IPS DF 19.7 (cell line): ENCODE data around the gene FDX1.

Experiments used
- DNase-seq: peaks from one replicate; pipeline ENCODE4 v3.0.0-alpha.2; 2013; ENCODE audit warnings: low read depth, low spot score

FDX1 gene

DNA sequence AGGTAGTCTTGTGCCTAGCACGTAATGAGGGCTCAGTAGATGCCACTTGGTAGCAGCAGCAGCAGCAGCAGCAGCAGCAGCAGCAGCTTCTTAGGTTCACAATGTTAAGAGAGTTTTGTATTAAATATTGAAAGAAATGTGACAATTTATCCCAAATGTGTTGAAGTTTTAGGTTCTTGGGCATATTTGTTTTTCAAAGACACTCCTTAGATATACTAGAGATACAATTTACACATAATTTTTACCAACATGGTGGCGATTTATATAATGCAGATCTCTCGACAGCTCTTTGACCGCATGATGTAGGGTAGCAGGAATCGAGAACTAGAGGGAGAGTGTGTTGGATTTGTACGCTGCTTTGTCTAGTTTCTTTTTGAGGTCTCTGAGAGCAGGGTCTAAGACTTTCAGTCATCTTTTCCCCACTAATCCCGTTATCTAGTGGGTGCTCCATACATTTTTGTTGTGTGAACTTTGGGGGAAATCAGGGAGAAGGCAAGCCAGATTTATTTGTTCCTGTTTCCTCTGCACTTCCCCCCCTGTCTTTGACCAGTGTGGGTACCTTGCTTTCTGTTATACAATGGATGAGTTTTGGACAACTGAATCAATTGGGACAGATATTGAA is 1.4 kb downstream of the FDX1 start:
- DNase-seq: no peak

DNA sequence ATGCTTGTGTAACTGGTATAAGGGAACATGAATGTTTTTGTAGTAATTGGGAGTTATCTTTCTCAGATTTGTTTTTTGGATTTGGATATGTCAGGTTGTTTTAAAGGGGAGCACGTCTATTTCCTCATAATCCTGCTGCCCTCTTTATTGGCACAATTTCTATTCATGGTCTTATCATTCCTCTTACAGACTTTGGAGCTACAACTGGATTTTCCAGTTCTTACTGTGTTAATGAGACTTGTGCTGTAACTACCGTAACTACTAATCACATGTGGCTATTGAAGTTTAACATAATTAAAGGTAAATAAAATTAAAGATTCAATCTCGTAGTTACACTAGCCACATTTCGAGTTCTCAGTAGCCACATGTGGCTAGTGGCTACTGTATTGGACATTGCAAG is 1.9 kb downstream of the FDX1 start:
- no peak for DNase-seq

DNA sequence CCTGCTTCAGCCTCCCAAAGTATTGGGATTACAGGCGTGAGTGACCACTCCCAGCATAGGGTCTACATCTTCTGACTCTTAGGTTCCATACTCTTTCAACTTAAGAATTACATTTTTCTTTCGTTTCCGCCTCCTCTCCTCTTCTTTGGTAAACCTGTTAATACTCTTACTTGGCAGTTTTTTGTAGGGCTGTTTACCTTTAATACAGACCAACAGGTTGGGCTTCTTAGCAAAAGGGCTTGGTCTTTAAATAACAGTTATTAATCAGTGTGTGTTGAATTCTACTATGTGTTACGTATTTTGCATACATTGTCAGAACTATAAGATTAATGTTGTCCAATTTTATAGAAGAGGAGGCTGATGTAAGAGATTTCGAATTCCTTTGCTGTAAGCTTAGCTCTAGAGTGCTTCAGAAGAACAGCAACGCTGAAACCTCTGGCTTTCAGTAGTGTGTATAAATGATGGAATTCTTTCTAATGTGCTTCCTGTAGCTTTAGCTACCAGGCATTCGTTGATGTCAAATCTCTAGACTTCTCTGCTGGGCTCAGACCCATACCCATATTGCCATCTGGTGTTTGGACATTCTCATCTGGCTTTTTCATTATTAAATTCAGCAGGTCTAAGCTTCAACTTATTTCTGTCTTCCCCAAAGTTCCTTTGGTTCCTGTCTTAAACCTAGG is 3.1 kb downstream of the FDX1 start:
- DNase-seq: no peak

DNA sequence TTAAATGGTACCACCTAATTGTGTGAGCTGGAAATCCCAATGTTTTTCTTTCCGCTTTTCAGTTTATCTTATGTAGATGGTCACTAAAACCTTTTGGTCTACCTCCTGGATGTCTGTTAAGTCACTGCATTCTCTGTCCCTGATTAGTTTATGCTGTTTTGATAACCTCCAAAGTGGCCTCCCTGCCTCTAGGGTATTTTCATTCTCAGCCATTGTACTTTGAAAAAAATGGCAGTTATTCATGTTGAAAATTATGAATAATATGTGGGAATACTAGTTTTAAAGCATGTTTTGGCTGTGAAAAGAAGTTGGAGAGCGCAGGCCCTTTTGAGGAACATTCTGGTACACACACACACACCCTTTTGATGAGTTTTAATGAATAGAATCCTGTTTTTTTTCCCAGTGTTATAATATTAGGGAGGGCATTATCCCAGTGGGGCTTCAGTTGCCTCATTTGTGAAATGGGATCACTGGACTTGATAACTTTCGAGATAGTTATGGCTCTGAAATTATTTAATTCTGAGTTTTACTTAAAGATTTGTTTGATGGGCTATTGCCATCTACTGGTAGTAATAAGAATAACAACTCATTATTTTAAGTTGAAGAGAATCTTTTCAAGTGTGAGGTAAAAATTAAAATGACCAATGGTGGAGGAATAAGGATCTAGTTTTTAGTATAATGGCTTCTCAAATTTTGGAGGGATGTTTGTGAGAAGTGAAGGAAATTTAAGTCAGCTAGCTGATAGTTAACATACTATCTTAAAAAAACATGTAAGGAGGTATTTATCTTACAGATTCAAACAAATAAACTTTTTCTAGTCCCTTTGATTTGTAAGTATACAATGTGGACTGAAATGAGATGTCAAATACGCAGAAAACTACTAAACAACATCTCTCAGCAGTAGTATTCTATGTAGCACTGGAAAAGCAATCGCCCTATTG is 3.9 kb downstream of the FDX1 start:
- DNase-seq: no peak

DNA sequence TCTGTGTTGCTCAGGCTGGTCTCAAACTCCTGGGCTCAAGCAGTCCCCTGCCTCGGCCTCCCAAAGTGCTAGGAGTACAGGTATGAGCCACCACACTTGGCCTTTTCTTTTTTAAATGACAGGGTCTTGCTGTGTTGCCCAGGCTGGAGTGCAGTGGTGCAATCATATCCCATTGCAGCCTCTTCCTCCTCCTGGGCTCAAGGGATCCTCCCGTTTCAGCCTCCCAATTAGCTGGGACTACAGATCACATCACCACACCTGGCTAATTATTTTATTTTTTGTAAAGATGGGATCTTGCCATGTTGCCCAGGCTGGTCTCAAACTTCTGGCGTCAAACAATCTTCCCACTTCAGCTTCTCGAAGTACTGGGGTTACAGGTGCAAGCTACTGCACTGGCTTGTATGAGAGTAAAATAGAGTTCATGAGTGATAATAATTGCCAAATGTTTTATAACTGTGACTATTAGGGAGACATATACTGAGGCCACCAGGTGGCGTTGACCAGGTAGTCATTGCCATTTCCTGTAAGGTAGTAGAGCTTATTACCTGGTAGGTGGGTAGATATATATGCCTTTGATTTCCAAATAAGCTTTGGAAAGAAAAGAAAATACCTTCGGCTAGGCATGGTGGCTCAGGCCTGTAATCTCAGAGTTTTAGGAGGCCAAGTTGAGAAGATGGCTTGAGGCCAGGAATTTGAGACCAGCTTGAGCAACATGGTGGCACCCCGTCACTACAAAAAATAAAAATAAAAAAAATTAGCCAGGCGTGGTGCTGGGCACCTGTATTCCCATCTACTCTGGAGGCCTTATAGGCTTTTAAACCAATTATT is 5.4 kb downstream of the FDX1 start:
- no peak for DNase-seq

DNA sequence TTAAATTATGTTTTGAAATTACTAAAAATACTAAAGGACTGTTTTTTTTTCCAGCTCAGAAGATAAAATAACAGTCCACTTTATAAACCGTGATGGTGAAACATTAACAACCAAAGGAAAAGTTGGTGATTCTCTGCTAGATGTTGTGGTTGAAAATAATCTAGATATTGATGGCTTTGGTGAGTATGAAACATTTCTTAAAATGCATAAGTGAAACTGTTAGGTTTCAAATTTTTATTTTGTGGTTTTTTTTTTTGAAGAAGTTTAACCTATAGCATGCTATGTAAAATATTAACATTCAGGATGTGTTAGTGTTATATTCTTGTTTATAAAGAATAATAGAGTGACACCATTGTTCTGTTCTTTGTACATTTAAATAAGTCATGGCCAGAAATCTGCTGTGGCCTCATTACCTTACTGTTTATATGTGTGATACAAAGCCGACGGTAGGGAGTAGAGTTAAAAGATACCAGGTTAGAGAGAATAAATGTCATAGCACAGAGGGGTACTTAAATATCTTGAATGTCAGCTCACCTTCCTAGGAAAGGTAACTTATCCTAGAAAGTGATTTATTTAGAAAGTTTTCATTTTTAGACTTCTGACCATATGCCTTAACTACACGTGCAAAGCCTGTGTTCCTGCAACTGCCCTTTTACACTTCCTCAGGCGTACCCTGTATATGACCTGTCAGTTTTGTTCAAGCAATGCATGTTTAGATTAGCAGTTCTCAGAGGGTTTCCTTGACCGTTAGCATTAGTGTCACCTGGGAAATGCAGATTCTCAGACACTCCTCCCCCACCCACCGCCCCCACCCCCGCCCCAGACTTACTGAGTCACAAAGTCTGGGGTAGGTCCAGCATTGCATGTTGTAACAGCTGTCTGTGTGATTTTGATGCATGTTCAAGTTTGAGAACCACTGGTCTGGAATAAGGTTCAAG is 6.3 kb downstream of the FDX1 start:
- no peak for DNase-seq

DNA sequence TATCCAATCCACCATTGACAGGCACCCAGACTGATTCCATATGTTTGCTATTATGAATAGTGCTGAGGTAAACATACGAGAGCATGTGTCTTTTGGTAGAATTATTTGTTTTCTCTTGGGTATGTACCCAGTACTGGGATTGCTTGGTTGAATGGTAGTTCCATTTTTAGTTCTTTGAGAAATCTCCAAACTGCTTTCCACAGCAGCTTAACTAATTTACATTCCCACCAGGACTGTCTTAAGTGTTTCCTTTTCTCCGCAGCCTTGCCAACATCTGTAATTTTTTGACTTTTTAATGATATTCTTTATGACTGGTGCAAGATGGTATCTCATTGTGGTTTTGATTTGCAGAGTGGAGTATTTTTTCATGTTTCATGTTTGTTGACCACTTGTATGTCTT is 8.3 kb downstream of the FDX1 start:
- no peak for DNase-seq

DNA sequence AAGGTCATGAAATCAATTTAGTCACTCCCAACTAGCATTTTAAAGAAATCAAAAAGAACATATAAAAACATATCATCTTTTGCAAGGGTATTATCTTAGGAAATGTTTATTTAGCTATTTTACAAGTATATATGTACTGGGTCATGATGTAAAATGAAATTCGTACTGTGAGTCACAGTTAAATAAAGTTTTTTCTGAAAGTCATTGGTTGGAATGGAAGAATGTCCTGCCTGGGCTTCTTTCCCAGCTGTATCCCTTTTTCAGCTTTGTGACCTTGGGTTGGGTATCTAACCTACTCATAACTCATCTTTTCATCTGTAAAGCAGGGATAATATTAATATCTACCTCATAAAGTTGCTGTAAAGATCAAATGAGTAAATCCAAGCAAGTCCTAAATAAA is 15.7 kb downstream of the FDX1 start:
- no peak for DNase-seq

DNA sequence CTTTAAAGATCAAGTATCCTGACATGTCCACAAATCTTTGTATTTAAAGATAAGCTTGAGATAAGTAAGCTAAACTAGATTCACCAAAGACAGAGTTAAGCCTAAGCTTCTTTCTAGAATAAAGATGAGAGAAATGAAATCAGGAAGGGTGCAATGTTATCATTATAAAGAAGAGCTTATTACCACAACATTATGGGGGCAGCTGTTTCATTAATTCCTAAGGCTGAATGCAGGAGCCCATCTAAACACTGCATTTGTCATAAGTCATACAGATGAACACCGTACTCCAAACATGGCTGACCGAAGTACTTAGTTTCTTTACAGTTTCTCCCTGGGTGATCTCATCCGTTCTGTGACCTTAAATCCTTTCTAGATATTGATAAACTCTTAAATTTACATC is 16.3 kb downstream of the FDX1 start:
- DNase-seq: no peak

DNA sequence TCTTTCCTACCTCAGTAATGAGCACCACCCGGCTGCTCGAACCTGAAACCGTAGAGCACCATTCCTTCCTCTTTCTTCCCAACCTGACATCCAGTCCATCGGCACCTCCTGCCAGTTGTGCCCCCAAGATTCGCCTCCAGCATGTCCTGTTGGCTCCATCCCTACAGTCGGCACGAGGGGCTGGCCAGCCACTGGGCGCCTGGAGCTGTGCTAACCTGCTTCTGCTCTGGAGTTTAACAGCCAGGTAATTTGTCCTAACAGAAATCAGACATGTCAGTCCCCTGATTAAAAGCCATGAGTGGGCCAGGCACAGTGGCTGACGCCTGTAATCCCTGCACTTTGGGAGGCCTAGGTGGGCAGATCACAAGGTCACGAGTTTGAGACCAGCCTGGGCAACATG is 16.8 kb downstream of the FDX1 start:
- no peak for DNase-seq

DNA sequence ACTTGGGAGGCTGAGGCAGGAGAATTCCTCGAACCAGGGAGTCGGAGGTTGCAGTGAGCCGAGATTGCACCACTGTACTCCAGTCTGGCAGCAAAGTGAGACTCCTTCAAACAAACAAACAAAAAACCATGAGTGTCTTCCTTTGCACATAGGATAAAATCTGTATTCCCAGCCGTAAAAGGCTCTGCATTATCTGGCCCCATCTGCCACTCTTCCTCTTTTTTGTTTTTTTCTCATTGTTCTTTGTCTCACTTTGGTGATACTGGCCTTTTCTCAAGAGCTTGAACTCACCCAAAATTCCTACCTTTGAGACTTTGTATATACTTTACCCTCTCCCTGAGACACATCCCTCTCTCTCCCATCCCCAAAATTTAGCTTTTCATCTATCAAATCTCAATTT is 17.6 kb downstream of the FDX1 start:
- no peak for DNase-seq

DNA sequence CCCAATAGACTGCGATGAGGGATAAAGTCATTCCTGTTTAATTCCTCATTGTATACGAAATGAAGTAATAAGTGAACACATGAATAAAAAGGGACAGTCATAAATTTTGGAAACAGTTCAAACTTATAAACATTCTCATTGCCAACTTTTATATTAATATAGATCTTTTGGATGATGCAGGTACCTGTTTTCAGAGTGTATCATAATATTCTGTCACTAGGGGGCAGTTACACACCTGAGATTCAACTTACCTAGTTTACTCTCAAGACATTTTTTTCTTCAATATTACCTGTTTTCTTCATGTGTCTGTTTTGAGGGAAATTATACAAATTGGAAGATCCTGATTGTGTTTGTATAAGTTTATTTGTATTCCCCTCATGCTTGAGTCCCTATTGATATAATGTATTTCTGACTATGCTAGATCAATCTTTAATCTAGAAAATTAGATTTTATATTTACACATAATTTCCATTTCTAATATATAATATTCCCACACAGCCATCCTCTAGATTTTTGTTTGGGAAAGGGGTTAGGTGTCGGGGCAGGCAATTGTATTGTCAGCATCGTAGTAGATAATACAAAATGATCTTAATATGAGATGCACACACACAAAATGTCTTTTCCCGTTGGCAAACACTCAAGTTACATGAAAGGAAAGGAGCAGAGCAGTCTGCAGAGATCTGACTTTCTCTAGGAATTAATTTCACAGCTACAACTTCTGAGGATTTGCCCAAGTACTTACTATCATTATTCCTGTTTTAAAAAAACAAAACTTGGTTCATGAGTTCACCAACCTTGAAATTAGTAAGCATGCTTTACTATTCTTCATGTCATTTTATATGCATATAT is 18.4 kb downstream of the FDX1 start:
- no peak for DNase-seq

DNA sequence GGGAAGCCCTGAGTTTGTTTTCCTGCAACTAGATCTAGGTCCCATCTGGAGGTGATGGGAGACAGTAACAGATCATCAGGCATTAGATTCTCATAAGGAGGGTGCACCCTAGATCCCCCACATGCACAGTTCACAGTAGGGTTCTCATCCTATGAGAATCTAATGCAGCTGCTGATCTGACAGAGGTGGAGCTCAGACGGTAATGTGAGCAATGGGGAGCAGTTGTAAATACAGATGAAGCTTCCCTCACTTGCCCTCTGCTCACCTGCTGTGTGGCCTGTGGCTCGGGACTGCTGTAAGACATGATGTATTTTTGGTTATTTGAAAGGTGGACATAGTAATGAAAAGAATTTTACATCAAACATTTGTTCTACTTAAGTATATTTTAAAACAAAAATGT is 20.5 kb downstream of the FDX1 start:
- no peak for DNase-seq

DNA sequence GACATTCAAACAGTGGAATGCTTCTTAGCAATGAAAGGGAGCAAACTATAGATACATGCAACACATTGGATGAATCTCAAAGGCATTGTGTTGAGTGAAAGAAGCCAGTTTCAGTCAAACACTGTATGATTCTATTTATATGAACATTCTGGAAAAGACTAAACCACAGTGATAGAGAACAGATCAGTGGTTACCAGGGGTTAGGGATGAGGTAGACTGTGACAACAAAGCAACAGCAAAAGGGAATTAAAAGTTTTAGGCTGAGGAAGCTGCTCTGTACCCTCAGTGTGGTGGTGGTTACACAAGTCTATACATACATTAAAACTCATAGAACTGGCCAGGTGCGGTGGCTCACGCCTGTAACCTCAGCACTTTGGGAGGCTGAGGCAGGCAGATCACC is 23.0 kb downstream of the FDX1 start:
- DNase-seq: no peak

DNA sequence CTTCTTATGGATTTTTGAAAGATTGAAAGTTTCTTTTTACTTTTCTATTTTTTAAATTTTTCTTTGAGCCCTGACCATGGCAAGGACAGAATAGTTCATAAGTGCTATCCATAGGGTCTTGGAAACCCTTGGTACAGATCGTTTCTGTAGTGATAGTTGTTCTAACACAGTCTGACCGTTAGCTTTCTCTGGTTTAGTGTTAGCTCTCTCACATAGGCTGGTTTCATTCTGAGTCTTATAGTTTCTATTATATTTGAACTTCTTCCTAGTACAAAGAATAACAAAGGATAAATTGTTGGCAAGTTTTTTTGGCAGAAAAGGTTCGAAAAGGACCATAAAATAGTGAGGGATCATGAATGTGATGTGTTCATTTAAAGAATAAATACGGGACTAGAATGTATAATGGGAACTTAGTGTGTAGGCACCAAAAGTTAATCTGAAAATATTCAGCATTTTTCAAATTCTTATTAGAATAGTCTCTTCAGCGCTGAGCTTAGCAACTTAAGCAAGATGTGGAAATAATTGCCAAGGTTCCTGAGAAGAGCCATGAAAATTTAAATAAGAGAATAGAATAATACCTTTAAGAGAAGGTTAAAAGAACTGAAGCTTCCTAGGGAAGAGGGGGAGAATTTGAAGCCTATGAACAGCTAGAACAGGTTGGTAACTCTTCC is 24.1 kb downstream of the FDX1 start:
- DNase-seq: no peak

DNA sequence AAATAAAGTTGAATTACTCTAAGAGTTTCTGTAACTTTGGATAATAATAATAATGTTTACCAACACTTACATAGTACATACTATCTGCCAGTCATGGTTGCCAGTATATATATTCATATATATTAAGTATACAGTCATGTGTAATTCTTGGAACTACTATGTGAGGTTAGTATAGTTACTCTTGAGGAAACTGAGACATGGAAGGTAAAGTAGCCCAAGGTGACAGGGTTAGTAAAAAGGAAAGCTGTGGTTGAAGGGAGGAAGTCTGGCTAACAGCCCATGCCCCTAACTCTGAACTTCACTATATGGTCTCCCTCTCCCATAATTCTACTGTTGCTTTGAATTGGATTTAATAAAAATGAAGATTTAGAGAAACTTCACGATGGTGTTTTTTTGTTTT is 24.9 kb downstream of the FDX1 start:
- no peak for DNase-seq

DNA sequence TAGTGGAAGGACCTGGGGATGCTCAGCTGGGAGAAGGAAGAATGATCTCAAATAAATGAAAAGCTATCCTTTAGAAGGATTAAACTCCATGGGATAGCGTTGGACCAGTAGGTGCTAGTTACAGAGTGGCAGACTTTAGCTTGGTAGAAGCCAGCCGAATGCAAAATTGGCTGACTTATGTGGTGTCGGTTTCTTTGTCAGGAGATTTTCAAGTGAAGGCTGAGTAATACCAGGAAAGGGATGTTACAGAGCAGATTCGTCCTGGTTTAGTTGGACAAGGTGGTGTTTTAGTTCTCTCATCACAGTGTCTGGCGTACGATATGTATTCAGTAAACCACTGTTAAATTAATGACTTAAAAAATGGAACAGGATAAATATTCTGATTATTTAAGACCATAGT is 26.0 kb downstream of the FDX1 start:
- no peak for DNase-seq

DNA sequence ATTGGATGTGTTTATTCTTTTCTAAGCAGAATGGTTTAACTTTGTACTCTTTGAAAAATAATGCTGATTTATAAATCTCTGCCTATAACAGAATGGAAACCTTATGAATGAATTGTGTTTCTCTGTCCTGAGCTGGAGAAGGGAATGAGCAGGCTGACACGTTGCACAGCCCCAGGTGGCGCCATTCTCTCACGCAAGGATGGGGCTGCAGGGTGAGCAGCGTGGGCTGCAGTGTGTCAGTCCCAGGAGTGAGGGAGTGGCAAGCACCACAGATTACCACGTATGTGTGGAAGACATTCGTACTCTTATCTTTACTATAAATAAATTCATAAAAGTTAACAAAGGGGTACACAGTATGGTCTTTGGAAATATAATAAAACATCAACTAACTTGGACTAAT is 33.4 kb downstream of the FDX1 start:
- no peak for DNase-seq

DNA sequence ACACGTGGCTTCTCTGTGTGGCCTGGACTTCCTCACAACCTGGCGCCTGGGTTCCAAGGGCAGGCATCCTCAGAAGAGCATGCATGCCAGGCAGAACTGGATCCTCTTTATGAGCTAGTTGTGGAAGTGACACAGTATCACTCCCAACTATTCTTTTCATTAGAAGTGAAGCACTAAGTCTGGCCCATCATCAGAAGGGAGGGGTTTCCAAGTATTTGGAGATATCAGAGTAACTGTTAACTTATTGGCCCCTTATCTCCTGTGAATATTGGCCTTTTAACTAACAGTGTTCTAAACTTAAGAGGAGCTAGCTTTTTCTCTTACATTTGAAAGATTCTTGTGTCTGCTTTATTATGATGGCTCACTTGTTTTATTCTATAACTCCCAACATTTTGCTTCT is 35.5 kb downstream of the FDX1 start:
- no peak for DNase-seq
